Stimulated activated CD4-positive, alpha-beta T cell treated with anti-CD3 and anti-CD28 coated beads, TNF-alpha, amount 100 ng/mL, for 4 hours (primary cell): ENCODE measurements around the gene ORC1.
A peak's percentile ranks its signal among the peaks of the same experiment; 100 is the strongest.
"Not testable (repeated sequence)": the region's sequence is repeated elsewhere in the genome, so short reads cannot be mapped to it uniquely, and the experiment has no call there.

Source experiments
- DNase-seq, 3 experiments: peaks; one replicate each; pipeline ENCODE4 v3.0.0-alpha.2; 2020; ENCODE audit warnings: low read depth in 3 of 3

ORC1 gene

DNA sequence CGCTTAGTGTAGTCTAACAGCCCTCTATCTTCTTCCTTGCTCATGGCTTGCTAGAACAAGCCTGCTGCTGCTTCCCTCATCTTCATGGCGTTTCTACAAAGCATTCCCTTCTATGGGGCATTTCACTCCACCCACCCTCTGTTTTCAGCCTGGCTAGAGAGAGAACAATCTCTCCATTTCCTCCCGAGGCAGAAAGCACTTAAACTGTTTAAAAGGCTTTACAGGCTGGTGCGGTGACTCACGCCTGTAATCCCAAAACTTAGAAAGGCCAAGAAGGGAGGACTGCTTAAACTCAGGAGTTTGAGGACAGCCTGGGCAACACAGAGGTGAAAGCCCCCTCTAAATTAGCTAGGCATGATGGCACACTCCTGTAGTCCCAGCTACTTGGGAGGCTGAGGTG lies 17.8 kb downstream of the ORC1 start:
- no peak for DNase-seq

DNA sequence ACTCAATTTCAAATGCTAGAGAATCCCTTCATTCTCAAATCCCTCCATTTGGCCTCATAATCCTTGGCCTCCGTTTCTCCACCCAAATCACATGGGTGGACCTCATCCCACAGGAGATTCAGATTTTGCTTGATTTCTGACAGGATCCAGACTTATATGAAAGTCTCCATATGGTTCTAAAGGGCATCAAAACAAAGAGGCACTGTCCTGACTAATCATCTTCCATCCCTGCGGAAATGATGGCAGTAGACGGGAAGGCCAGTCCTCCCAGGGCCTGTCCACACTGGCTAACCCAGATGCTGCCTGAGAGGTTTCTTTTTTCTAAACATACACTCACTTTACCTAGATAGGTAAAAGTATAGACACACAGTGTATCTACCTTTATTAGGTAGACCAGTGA lies 18.8 kb downstream of the ORC1 start:
- no peak for DNase-seq

DNA sequence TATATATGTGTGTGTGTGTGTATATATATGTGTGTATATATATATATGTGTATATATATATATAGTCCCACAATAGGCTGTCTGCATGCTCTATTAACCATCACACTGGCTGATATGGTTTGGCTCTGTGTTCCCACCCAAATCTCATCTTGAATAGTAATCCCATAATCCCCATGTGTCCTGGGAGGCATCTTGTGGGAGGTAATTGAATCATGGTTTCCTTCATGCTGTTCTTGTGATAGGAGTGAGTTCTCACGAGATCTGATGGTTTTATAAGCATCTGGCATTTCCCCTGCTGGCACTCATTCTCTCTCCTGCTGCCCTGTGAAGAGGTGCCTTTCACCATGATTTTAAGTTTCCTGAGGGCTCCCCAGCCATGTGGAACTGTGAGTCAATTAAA lies 34.4 kb downstream of the ORC1 start:
- DNase-seq, result not testable (repeated sequence)

DNA sequence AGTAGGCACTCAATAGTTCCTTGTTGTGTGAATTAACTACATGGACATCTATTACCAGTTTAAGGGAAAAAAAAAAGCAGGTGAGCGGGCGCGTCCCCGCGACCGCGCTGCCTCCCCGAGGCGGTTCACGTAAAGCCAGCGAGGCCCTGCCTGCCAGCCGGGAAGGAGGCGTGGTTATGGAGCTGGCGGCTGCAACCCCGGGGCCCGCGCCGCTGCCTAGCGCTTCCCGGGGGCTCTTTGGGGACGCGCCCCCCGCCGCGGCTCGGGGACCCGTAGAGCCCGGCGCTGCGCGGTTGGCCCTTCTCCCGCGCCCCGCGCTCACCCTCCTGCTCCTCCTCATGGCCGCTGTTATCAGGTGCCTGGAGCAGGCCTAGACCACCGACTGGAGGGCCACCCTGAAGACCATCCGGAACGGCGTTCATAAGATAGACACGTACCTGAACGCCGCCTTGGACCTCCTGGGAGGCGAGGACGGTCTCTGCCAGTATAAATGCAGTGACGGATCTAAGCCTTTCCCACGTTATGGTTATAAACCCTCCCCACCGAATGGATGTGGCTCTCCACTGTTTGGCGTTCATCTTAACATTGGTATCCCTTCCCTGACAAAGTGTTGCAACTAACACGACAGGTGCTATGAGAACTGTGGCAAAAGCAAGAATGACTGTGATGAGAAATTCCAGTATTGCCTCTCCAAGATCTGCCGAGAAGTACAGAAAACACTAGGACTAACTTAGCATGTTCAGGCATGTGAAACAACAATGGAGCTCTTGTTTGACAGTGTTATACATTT lies 35.6 kb downstream of the ORC1 start:
- peak; percentile 25 to 39 (median 36) for DNase-seq

DNA sequence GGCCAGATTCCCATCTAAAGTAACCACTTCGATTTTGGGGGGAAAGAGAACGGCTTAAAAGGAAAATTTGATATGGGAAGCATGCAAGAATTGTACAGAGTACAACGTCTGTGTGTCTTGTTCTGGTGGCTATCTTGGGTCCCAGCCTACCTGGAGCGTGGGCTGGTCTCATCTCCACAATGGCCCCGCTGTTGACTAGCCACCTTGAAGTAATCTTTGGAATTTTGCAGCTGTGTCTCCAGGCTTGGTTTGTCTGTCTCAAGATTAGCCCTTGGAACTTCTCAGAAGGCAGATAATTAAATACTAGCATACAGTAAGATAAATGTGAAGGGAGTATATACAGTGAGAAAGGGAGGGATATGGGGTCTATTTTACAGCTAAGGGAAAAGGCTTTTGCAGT lies 37.0 kb downstream of the ORC1 start:
- no peak for DNase-seq

DNA sequence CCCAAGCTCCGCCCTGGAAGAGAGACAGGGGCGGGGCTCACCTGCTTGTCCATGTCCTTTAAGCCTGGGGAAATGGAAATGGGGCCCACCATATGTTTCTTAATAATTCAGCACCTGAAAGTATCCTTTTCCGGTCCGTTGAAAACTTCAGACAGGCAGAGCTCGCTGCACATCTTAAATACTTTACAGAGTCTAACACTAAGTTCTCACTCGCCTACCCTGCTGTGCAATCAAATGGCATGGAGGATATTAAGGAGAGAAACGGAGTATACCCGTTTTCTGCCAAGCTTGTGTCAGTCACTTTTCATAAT lies 37.8 kb downstream of the ORC1 start:
- DNase-seq, result no peak

DNA sequence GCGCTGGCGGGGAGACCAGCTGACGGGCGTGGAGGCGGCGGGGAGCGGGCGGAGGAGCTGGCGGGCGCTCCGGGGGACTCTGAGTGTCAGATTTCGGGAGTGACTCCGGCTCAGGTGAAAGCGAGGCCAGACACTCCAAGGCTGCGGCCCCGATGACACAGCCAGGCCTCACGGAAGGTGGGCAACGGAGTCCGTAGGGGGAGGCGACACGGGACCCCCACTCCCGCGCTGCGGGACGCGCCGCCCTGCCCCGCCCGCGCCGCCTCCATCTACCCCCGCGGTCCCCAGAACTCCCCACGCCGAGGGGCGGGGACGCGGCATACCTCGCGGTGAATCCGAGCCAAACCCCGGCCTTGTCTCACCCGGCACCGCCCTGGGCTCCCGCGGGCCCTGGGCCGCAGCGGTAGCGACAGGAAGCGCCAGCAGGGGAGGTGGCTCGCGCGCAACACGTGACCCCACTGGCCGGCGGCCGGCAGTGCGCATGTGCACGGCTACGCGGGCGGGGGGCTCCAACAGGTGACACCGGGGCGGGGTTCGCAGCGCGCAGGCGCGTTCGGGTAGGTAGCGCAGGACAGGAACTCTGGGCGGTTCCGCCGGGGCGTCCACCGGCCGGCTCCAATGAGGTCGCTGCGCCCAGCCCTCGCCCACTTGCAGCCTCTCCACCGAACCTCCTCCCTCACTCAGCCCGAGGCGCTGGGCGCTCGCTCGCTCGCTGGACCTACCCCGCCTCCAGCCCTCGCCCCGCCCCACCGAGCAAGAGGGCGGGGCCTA lies 38.3 kb downstream of the ORC1 start, which contains the start of gene CC2D1B:
CC2D1B (minus strand) TSS at position 460 of the 771 bp plus-strand sequence. CDS start 1,585 bp downstream, outside the sequence.
- DNase-seq, result peak; percentile 97 to 99 (median 97)

DNA sequence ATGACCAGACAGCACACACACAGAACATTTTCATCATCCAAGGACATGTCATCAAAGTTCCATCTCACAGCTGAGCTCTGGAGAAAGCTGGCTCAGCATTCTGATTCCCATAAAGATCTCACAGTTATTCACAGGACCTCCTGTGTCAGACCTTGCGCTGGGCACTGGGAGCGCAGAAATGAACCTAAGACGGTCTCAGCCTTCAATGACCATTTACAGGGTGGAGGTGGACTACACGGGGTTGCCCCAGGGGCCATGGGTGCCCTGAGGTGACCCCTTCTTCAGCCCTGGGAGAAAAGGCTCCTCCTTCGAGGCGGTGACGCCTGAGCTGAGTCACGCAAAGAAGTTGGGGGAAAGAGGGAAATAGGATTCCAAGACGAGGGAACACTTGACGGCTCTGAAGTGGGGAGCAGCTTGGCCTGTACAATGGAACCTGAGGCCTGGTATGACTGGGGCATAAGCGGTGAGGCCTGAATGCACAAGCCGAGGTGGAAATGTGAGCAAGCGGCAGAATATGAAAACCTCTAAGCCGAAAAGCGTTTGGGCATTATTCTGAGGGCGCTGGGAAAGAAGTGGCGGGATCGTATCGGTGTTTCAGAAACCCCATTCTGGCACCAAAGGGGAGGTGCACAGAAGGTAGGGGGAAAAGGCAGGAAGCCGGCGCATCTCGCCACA lies 39.0 kb downstream of the ORC1 start:
- no peak for DNase-seq

DNA sequence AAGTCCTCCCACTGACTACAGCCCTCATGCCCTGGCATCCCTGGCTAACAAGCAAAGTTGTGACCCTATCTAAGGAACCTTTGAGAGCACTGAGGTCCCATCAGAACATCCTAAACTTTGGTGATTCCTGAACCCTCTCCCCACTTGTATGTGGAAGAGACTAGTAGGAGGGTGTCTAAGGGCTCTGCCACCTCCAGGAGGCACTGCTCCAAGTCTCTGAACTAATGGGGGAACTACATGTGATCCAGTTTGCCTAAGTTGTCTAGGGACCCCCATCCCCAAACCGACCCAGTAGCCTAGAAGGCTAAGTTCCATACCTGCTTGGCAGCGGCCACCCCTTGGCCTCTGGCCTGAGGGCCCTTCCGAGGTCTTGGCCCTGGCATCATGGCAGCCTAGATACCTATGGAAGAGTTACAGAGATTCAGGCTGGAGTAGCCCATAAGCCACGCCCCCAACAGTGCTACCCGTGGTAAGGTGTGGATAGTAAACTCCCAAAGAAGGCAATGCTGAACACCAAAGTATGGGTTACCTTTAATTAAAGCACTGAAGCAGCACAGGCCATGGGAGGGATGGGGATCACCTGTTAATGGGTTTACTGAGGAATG lies 39.9 kb downstream of the ORC1 start:
- DNase-seq, result no peak

DNA sequence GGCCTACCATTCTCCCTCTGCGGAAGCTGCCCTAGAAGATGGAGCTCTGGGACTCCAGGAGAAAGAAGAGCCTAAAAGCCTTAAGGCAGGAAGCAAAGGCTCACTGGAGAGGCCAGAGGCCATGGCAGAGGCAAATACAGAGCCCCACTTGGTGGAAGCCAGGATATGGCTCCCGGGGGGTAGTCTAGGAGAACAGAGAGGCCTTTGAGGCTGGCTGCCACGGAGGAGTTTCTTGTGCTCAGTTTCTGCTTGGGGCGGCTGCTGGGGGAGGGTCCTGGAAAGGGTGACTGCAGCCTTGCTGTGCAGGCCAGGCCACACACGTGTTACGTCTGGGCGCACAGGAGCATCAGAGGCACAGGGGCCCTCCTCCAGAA lies 43.6 kb downstream of the ORC1 start:
- DNase-seq, result no peak

DNA sequence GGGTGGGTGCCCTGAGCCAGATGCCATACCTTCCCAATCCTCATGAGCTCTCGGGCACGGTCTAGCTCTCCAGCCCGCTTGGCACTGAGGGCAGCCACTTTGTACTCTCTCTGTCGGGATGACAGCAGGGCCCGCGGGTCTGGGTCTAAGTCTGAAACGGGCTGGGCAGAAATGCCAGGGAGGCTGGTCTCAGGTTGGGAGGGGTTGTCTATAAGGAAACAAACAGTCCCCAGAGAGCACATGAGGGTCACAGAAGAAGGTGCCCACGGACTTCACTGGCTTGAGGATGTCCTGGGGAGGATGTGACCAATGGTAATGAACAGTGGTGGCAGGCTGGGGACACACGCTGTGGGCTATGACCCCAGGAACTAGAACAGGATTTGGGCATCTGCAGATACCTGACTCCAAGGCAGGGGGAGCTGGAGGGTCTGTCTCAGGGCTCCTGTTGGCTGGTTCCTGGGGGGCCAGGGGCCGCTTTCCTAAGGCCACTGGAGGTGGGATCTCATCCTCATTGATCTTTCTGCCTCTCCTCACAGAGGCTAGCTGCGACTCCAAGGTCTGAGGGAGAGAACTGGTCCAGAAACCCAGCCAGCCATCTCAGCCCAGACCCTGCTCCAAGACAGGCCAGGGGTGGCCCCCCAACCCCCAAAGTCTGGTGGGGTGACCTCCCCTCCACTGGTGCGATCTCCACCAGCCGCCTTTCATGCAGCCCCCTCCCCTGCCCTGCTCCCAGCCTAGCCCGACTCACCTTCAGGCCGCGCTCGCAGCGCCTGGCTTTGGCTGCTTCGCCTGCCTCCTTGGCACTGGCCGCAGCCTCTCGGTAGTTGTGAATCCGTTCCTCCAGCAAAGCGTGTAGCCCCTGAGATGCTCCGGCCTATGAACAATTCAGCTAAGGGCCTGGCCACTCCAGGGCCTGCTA lies 44.3 kb downstream of the ORC1 start:
- no peak for DNase-seq

DNA sequence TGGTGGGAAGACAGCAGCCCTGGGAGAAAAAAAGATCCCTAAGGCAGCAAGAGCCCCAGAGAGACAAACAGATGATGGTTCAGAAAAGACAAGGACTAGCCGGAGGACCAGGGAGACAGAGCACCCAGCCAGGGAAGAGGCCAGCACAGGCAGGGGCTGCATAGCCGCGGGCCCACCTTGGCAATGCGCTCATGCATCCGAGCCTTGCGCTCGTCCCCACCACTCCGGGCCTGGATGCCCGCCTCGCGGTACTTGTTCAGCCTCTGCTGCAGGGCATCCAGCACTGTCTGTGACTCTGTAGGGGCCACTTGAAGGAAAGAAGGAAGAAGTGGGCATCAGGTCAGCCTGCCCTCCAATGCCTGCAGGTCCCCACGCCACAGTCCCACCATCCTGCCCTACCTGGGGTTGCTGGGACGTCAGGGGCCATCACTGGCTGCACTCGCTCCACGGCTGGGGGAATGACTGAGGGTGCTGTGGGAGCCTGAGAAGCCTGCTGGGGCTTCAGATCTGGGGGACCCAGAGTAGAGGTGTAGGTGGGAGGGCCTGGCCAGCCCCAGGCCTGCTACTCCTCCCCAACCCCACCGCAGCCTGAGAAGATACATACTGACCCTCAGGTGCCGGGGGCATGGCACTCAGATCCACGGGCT lies 45.2 kb downstream of the ORC1 start:
- DNase-seq, result no peak

DNA sequence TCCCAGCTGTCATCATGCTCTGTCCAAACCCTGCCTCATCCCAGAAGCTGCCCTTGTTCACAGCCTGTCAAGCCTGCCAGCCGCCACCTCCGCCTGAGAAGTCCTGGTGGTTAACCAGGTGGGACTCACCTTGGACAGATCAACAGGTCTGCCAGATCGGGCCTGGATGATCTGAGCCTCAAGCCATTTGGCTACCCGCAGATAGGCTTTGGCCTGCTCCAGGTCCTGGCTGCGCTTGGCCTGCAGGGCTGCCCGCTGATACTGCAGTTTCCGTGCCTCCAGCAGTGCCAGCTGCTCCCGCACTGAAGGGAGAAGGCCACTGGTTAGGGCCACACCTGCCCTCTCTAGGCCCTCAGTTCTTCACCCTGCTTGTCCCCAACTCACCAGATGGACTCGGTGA lies 46.8 kb downstream of the ORC1 start:
- no peak for DNase-seq

DNA sequence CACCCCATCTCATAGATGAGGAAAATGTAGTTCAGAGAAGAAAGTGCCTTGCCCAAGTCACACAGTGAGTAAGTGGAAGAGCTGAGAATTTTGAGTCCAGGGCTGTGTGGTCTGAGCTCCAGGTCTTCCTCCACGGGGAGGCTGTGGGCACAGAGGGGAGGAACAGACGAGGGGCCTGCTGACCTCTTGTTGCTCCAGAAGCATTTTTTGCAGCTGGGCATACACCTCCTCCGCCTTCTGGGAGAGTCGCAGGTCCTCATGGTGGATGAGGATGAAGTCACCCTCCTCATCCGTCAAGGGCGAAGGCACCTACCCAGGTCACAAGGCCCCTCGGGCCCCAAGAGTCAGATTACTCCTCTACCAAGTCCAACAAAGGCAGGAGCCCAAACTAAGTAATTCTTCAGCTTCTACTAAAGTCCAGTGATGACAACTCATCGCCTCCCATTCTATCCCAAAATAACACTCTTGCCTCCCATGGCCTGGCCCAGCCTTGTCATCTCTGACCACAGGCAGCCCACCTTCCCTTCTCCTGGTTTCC lies 47.3 kb downstream of the ORC1 start:
- no peak for DNase-seq

DNA sequence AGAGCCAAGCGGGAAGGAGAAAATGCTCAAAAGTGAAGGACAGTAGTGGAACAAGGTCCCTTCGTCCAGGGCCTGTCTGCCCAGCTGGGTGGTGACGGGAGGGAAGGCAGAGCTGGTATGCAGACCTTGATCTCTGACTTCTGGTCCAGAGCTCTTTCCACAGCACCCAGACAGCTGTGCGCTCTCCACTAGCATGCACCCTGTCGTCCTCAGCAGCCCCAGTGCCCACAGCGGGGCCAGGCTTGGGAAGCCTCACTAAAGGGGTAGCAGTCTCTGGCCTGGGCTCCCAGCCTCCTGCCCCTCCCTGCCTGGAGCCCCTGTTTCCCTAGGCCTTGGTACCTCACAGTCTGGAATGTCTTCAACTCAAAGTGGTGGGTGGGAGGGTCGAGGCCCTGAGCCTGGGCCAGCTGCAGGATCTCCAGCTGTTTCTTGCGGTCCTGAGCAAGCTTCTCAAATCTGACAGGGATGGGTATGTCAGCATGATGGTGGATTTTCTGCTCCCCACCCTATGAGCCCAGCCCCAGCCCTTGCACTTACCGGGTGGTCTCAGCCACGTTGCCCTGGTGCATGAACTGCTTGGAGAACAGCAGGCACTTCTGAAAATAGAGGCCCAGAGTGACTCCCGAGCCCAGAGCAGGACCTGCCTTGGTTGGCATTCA lies 48.2 kb downstream of the ORC1 start:
- DNase-seq, result no peak

DNA sequence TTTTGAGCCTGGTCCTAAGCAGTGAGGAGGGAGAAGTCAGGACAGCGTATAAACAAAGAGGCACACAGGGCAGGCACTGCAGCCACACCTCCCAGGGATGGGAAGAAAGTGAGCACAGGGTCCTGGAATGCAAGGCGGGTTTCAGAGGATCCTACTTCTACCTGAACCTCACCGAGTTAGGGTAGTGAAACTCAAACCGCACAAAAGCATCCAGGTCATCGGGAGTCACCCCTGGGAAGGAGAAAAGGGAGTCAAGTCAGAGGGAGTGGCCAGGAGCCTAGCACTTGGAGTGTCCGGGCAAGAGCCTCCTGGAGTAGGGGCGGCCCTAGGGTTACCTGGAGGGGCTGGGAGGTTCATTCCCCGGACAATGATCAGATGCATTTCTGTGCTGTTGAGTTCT lies 48.8 kb downstream of the ORC1 start:
- no peak for DNase-seq

DNA sequence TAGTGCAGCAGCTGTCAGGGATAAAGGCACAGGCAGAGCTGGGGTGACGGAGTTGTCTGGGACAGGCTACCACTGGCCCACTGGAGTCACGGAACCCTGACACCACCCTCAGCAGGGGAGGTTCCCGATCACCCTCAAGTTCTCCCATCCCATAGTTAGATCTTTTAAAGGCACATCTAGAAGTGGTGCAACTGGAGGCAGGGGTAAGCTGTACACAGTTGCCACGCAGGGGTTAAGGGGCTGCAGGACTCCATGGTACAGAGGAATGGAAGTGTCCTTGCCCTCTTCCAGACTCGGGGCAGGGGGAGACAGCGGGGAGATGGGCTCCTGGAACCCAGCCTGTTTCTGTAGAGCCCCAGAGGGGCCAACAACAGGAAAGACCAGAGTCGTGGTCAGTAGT lies 51.5 kb downstream of the ORC1 start:
- DNase-seq, result no peak

DNA sequence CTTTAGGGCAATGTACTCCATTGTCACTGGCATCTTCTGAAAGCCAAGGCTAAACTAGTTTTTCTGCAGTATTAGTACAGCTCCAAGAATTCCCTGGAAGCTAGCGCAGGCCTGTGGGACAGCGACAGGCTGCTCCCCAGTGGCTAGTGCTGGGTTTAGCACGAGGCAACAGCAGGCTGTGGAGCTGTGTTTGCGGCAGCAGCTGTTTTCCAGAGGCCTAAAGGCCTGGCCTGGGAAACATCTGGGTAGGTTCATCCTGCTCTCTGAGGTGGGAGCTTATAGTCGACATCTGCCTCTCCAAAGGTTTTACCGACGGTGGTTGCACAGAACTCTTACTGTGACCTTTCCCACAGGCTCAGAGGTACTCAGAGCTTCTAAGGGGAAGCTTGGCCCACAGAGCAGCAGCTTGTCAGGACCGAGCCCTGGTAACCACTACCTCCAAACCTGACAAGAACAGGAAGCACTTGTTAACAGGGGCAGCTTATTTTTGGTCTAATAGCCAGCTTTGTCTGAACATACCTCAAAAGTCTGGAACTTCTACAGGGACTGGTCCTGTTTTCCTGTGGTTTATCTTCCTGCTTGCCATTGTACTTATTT lies 55.4 kb downstream of the ORC1 start:
- DNase-seq, result no peak

DNA sequence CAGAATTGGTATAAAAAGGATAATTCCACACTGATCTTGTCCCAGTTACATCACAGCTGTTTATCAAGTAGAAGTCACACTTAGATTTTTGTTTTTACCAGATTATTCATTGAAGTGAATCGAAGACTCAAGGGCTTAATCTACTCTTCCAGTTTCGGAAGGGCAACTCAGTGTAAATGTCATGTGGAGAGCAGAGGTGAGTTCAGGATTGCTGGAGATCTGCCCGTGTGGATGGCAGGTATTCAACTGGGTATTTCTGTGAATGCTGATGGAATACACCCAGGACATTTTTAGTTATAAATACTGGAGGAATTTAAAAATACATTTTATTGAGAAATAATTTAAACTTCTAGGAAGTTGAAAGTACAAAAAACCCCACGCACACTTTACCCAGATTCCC lies 57.6 kb downstream of the ORC1 start:
- DNase-seq, result no peak

DNA sequence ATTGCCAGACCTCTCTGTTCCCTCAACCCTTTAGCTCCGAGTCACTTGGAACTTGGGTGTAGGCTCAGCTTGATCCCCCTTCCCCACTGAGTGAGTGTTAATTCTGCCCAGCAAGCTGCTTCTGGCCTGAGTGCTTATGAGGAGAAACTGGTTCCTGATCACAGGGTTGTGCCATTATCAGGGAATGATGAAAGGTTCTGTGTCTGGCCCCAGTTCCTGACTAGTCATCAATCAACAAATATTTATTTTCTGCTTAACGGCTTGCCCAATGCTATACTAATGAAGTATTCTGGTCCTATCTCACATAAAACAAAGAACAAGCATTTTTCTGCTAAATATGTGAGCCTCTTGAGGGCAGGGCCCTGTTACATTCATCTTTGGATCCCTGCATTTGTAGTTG lies 59.0 kb downstream of the ORC1 start:
- no peak for DNase-seq
